Measurements from ENCODE around the gene LMF1. TPM values are rescaled to one million over a fixed set of nuclear protein-coding genes. Genes with fewer than 3 reads are reported as not detected.

Gene LMF1
- total RNA-seq, 1 experiment from 2014 or later, result 7.1 TPM

GRCh38 chr16:984121-984694, 13.4 kb upstream of the LMF1 start:
- no peak overlapping the region for H3K4me3 ChIP-seq (ENCODE audit: insufficient read depth, low read depth, low read length)
- DNase-seq, result no peak
- no peaks in the 10 kb centered on the region for H3K36me3 ChIP-seq (replicated peaks; ENCODE audit: control insufficient read depth, insufficient read depth, low read length)
- H3K27me3 ChIP-seq (ENCODE audit: control insufficient read depth, insufficient read depth, low read length), result peaks cover 31% of the 10 kb centered on the region

- Histone ChIP-seq H3K4me3 (ENCODE audit: insufficient read depth, low read depth, low read length) (peak overlapping the region; percentile 54; the same call in 1 of the 2 replicates), H3K36me3 (replicated peaks; ENCODE audit: control insufficient read depth, insufficient read depth, low read length) (no peaks in the 10 kb centered on the region), H3K27me3 (ENCODE audit: control insufficient read depth, insufficient read depth, low read length) (peaks cover 36% of the 10 kb centered on the region)
- peak; percentile 87 for DNase-seq
These were observed 12.6 kb upstream of the LMF1 start for GRCh38 chr16:983044-984030.

GRCh38 chr16:982145-983043, 11.6 kb upstream of the LMF1 start:
- H3K36me3 ChIP-seq (replicated peaks; ENCODE audit: control insufficient read depth, insufficient read depth, low read length), result no peaks in the 10 kb centered on the region
- peak; percentile 82 for DNase-seq
- peaks cover 36% of the 10 kb centered on the region for H3K27me3 ChIP-seq (ENCODE audit: control insufficient read depth, insufficient read depth, low read length)
- peak overlapping the region; percentile 54 for H3K4me3 ChIP-seq (ENCODE audit: insufficient read depth, low read depth, low read length)

GRCh38 chr16:981695-982144, 10.9 kb upstream of the LMF1 start, which contains the start of gene SOX8:
TSS of gene SOX8 (plus strand) at chr16:981770. CDS start at chr16:981923, 153 bp downstream.
- H3K4me3 ChIP-seq (ENCODE audit: insufficient read depth, low read depth, low read length), result peak within 1 kb of the TSS; percentile 63
- peaks cover 36% of the 10 kb centered on the region for H3K27me3 ChIP-seq (ENCODE audit: control insufficient read depth, insufficient read depth, low read length)
- DNase-seq, result no peak
- H3K36me3 ChIP-seq (replicated peaks; ENCODE audit: control insufficient read depth, insufficient read depth, low read length), result no peaks in the 10 kb centered on the region

- Histone ChIP-seq H3K36me3 (replicated peaks; ENCODE audit: control insufficient read depth, insufficient read depth, low read length) (no peaks in the 10 kb centered on the region), H3K27me3 (ENCODE audit: control insufficient read depth, insufficient read depth, low read length) (peaks cover 36% of the 10 kb centered on the region), H3K4me3 (ENCODE audit: insufficient read depth, low read depth, low read length) (peak overlapping the region; percentile 63)
- no peak for DNase-seq
These were observed 9.7 kb upstream of the LMF1 start for GRCh38 chr16:980595-980854.

GRCh38 chr16:979859-980594, 9.2 kb upstream of the LMF1 start:
- Histone ChIP-seq H3K27me3 (ENCODE audit: control insufficient read depth, insufficient read depth, low read length) (peaks cover 36% of the 10 kb centered on the region), H3K4me3 (ENCODE audit: insufficient read depth, low read depth, low read length) (peak overlapping the region; percentile 63), H3K36me3 (replicated peaks; ENCODE audit: control insufficient read depth, insufficient read depth, low read length) (no peaks in the 10 kb centered on the region)
- DNase-seq, result peak; percentile 91

- Histone ChIP-seq H3K4me3 (ENCODE audit: insufficient read depth, low read depth, low read length) (no peak overlapping the region), H3K27me3 (ENCODE audit: control insufficient read depth, insufficient read depth, low read length) (peaks cover 36% of the 10 kb centered on the region), H3K36me3 (replicated peaks; ENCODE audit: control insufficient read depth, insufficient read depth, low read length) (no peaks in the 10 kb centered on the region)
- no peak for DNase-seq
These were observed 8.4 kb upstream of the LMF1 start for GRCh38 chr16:979147-979546.

GRCh38 chr16:978403-978802, 7.6 kb upstream of the LMF1 start:
- DNase-seq, result no peak
- Histone ChIP-seq H3K27me3 (ENCODE audit: control insufficient read depth, insufficient read depth, low read length) (peaks cover 34% of the 10 kb centered on the region), H3K4me3 (ENCODE audit: insufficient read depth, low read depth, low read length) (no peak overlapping the region), H3K36me3 (replicated peaks; ENCODE audit: control insufficient read depth, insufficient read depth, low read length) (no peaks in the 10 kb centered on the region)

- Histone ChIP-seq H3K4me3 (ENCODE audit: insufficient read depth, low read depth, low read length) (no peak overlapping the region), H3K36me3 (replicated peaks; ENCODE audit: control insufficient read depth, insufficient read depth, low read length) (no peaks in the 10 kb centered on the region), H3K27me3 (ENCODE audit: control insufficient read depth, insufficient read depth, low read length) (peaks cover 29% of the 10 kb centered on the region)
- DNase-seq, result no peak
These were observed 7.1 kb upstream of the LMF1 start for GRCh38 chr16:977896-978295.

- H3K27me3 ChIP-seq (ENCODE audit: control insufficient read depth, insufficient read depth, low read length), result peaks cover 22% of the 10 kb centered on the region
- no peak overlapping the region for H3K4me3 ChIP-seq (ENCODE audit: insufficient read depth, low read depth, low read length)
- DNase-seq, result no peak
- H3K36me3 ChIP-seq (replicated peaks; ENCODE audit: control insufficient read depth, insufficient read depth, low read length), result no peaks in the 10 kb centered on the region
These were observed 6.4 kb upstream of the LMF1 start for GRCh38 chr16:977081-977701.

GRCh38 chr16:976389-976931, 5.7 kb upstream of the LMF1 start:
- H3K36me3 ChIP-seq (replicated peaks; ENCODE audit: control insufficient read depth, insufficient read depth, low read length), result no peaks in the 10 kb centered on the region
- DNase-seq, result no peak
- peaks cover 22% of the 10 kb centered on the region for H3K27me3 ChIP-seq (ENCODE audit: control insufficient read depth, insufficient read depth, low read length)
- H3K4me3 ChIP-seq (ENCODE audit: insufficient read depth, low read depth, low read length), result no peak overlapping the region

- H3K4me3 ChIP-seq (ENCODE audit: insufficient read depth, low read depth, low read length), result no peak overlapping the region
- H3K27me3 ChIP-seq (ENCODE audit: control insufficient read depth, insufficient read depth, low read length), result peaks cover 21% of the 10 kb centered on the region
- no peak for DNase-seq
- H3K36me3 ChIP-seq (replicated peaks; ENCODE audit: control insufficient read depth, insufficient read depth, low read length), result no peaks in the 10 kb centered on the region
These were observed 4.5 kb upstream of the LMF1 start for GRCh38 chr16:975291-975690.

GRCh38 chr16:974611-975261, 4.0 kb upstream of the LMF1 start:
- H3K36me3 ChIP-seq (replicated peaks; ENCODE audit: control insufficient read depth, insufficient read depth, low read length), result no peaks in the 10 kb centered on the region
- DNase-seq, result no peak
- H3K4me3 ChIP-seq (ENCODE audit: insufficient read depth, low read depth, low read length), result no peak overlapping the region
- H3K27me3 ChIP-seq (ENCODE audit: control insufficient read depth, insufficient read depth, low read length), result peaks cover 16% of the 10 kb centered on the region

Measured in H7 (cell line).